Ascending aorta (tissue), 2 donors: ENCODE data around the gene APBB2. TPM values are rescaled to one million over a fixed set of nuclear protein-coding genes. Genes with fewer than 3 reads are reported as not detected.
"Not testable (repeated sequence)": the region's sequence is repeated elsewhere in the genome, so short reads cannot be mapped to it uniquely, and the experiment has no call there.

Source experiments
- DNase-seq, 2 donors: peaks; one replicate each; pipeline ENCODE4 v3.0.0-alpha.2; 2019; ENCODE audit warnings: low spot score in 2 of 2
- H3K27ac ChIP-seq, 2 donors: fragments of 200-600 bp; sonication (generic); one replicate each; pipeline ENCODE4 v1.5.1; 2016 to 2017; ENCODE audit warnings: mild to moderate bottlenecking in 1 of 2
- H3K27me3 ChIP-seq: fragments of 200-600 bp; sonication (generic); one replicate; pipeline ENCODE4 v1.5.1; 2017
- H3K36me3 ChIP-seq, 2 donors: fragments of 200-600 bp; sonication (generic); one replicate each; pipeline ENCODE4 v1.5.1; 2016
- H3K4me1 ChIP-seq, 2 donors: fragments of 200-600 bp; sonication (generic); one replicate each; pipeline ENCODE4 v1.5.1; 2016 to 2017; ENCODE audit warnings: mild to moderate bottlenecking in 1 of 2
- H3K4me3 ChIP-seq, 2 donors: fragments of 200-600 bp; sonication (generic); one replicate each; pipeline ENCODE4 v1.5.1; 2016 to 2017; ENCODE audit warnings: mild to moderate bottlenecking in 1 of 2
- H3K9me3 ChIP-seq, 2 donors: fragments of 200-600 bp; sonication (generic); one replicate each; pipeline ENCODE4 v1.5.1; 2016
- intact Hi-C: fragments of 100-400 bp; cut with DNase I; formaldehyde crosslinking; loops from one replicate; pipeline ENCODE4 v1.15.1; 2023
- total RNA-seq: library from RNA; depleted of rRNA; stranded (reverse); fragments of >200 nt; gene quantifications from one replicate; pipeline ENCODE4 v1.1.0, GENCODE V29; 2016
- TF ChIP-seq, protein P1 (sequence below), 3 experiments: fragments of 200-600 bp in 2 of 3; fragments of 450-650 bp in 1 of 3; sonication (generic) in 2 of 3; IDR thresholded peaks; one replicate each; pipeline ENCODE4 v1.5.1; 2016 to 2019; ENCODE audit warnings: antibody characterized with exemption in 3 of 3, mild to moderate bottlenecking in 1 of 3, moderate library complexity in 1 of 3

The APBB2 gene
- total RNA-seq, 1 donor from 2014 or later = 51.4 TPM

GRCh38 chr4:40931238-40931637 lies 283.1 kb downstream of the APBB2 start:
- H3K36me3 ChIP-seq = peaks cover 8 to 16% of the 10 kb centered on the region in 2 donors
- no peaks in the 10 kb centered on the region for H3K27me3 ChIP-seq
- no peak overlapping the region for H3K27ac ChIP-seq
- no peaks in the 10 kb centered on the region for H3K9me3 ChIP-seq
- peaks cover 0 to 2% of the 10 kb centered on the region in 2 donors for H3K4me1 ChIP-seq
- DNase-seq = no peak
- TF ChIP-seq, protein P1, sequence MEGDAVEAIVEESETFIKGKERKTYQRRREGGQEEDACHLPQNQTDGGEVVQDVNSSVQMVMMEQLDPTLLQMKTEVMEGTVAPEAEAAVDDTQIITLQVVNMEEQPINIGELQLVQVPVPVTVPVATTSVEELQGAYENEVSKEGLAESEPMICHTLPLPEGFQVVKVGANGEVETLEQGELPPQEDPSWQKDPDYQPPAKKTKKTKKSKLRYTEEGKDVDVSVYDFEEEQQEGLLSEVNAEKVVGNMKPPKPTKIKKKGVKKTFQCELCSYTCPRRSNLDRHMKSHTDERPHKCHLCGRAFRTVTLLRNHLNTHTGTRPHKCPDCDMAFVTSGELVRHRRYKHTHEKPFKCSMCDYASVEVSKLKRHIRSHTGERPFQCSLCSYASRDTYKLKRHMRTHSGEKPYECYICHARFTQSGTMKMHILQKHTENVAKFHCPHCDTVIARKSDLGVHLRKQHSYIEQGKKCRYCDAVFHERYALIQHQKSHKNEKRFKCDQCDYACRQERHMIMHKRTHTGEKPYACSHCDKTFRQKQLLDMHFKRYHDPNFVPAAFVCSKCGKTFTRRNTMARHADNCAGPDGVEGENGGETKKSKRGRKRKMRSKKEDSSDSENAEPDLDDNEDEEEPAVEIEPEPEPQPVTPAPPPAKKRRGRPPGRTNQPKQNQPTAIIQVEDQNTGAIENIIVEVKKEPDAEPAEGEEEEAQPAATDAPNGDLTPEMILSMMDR (IDR thresholded peaks at IDR 0.05) = no peak
- intact Hi-C loops = no loop called here
- H3K4me3 ChIP-seq = no peak overlapping the region

- intact Hi-C loops = loop anchor here (1.0 to 5.0 kb wide), 5 partner anchors 13 to 287 kb away; partner anchors contain the start of gene APBB2
- TF ChIP-seq, protein P1 (IDR thresholded peaks at IDR 0.05) = no peak
- no peaks in the 10 kb centered on the region for H3K36me3 ChIP-seq
Observed at GRCh38 chr4:40927074-40927473, 287.3 kb downstream of the APBB2 start.

DNA sequence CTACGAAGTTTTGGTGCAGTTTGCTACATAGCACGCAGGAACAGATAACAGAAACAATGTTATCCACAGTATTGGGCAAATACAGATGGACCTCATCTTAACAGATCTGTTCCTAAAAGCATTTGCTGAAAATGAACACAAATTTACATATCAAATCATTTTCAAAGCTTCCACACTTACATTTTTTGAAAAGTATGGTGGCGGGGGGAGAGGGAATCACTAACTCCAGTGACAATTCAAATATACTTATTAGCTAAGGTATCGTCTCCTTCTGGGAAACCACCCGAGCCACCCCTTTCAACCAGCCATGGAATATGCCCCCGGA lies 289.6 kb downstream of the APBB2 start:
- intact Hi-C loops = loop anchor here (1.0 to 5.0 kb wide), 4 partner anchors 16 to 218 kb away; no protein-coding TSS in a partner anchor
- no peak for DNase-seq
- Histone ChIP-seq H3K9me3 (no peaks in the 10 kb centered on the region), H3K27ac (peak overlapping the region; percentile 87), H3K27me3 (no peaks in the 10 kb centered on the region), H3K4me1 (peaks cover 7 to 15% of the 10 kb centered on the region in 2 donors), H3K36me3 (no peaks in the 10 kb centered on the region), H3K4me3 (no peak overlapping the region)
- TF ChIP-seq, protein P1 (IDR thresholded peaks at IDR 0.05) = no peak

More at GRCh38 chr4:40927074-40927473, 287.3 kb downstream of the APBB2 start:
- Histone ChIP-seq H3K27me3 (no peaks in the 10 kb centered on the region), H3K4me1 (peaks cover 7 to 15% of the 10 kb centered on the region in 2 donors), H3K27ac (no peak overlapping the region), H3K4me3 (no peak overlapping the region), H3K9me3 (no peaks in the 10 kb centered on the region)
- DNase-seq = no peak

DNA sequence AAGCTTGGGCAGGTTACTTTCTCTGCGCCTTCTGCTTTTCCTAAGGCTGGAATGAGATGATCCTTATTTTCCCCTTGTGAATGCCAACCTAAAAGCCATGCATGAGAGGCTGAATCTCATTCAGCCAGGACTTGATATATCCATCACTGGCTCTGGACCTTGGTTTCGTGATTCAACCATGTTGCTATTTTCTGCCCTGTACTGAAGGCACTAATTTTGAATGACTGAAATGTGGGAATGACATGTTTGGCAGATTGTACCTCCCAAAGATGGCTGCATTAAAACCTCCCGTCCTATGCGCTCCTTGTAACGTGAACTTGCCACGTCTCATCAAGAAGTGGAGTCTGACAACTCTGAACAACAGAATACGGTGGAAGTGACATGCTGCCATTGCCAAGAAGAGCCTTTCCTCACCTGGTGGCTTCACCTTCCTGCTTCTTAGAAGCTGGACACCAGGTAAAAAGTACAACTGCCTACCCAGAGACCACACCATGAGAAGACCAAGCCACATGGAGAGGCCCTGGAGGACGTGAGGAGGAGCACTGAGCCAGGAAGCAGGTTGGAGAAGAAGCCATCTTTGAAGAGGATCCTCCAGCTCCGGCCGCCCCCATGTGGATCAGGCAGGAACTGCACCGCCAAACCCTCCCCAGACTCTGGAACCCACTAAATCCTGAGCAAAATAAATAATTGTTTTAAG lies 290.1 kb downstream of the APBB2 start:
- H3K4me1 ChIP-seq = peaks cover 7 to 15% of the 10 kb centered on the region in 2 donors
- H3K9me3 ChIP-seq = no peaks in the 10 kb centered on the region
- TF ChIP-seq, protein P1 (IDR thresholded peaks at IDR 0.05) = peak; percentile 60 to 90 (median 80)
- peak overlapping the region in 1 of 2 donors; percentile 43 for H3K4me3 ChIP-seq
- peak overlapping the region; percentile 87 for H3K27ac ChIP-seq
- intact Hi-C loops = loop anchor here (1.0 to 2.0 kb wide), 2 partner anchors 16 to 33 kb away; no protein-coding TSS in a partner anchor
- H3K27me3 ChIP-seq = no peaks in the 10 kb centered on the region
- H3K36me3 ChIP-seq = no peaks in the 10 kb centered on the region
- DNase-seq = peak in 1 of 2 donors; percentile 83

DNA sequence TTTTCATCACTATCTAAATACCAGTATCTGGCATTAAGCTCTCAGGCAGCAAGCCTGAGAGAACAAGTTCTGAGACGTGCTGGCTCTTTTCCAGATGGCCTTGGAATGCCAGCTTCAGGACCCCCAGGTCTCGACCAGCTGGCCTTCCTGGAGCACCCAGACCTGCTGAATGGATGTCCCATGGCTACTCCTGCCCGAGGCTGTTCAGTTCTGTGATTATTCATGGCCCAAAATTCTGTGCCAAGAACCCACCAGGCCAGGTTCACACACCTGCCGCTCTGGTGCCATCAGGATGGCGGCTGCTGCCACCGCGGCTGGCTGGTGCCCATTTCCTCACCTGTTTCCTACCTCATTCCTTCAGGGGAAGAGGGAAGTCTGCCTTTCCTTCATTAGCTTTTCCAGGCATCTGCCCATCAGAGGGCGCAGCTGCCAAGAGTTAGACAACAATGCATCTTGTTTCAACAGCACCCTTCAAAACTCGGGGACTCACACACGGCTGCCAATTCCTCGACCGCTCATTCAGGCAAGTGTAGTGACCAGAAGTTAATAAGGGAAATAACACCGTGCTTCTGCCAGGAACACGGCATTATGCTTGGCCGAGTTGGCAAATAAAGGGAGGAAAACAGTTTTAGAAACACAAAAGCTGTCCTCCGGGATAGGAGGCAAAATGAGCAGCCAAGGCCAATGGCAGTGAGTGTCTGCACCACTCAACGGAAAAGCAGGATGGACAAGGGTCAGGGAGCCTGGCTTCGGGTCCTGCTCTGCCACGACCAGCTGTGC lies 290.8 kb downstream of the APBB2 start:
- H3K4me3 ChIP-seq = peak overlapping the region in 1 of 2 donors; percentile 43
- intact Hi-C loops = loop anchor here (1.0 to 2.0 kb wide), 2 partner anchors 15 to 33 kb away; no protein-coding TSS in a partner anchor

DNA sequence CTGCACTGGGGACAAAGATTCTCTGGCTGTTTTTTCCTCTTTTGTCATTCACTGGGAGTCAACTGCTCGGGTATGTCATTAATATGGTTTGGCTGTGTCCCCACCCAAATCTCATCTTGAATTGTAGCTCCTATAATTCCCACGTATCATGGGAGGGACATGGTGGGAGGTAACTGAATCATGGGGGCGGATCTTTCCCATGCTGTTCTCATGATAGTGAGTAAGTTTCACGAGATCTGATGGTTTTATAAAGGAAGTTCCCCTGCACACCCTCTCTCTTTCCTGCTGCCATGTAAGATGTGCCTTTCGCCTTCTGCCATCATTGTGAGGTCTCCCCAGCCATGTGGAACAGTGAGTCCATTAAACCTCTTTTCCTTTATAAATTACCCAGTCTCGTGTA lies 294.4 kb downstream of the APBB2 start:
- not testable (repeated sequence) for DNase-seq, H3K4me3 ChIP-seq, H3K27me3 ChIP-seq, H3K9me3 ChIP-seq, H3K36me3 ChIP-seq, H3K27ac ChIP-seq
- peaks cover 20 to 53% of the 10 kb centered on the region in 2 donors for H3K4me1 ChIP-seq
- intact Hi-C loops = loop anchor here (10.0 kb wide), 1 partner anchor 445 kb away; no protein-coding TSS in a partner anchor

More for the DNA sequence above, 290.8 kb downstream of the APBB2 start:
- TF ChIP-seq, protein P1 (IDR thresholded peaks at IDR 0.05) = no peak
- no peaks in the 10 kb centered on the region for H3K36me3 ChIP-seq
- H3K27me3 ChIP-seq = no peaks in the 10 kb centered on the region
- DNase-seq = peak in 1 of 2 donors; percentile 85
- no peaks in the 10 kb centered on the region for H3K9me3 ChIP-seq
- peaks cover 12 to 21% of the 10 kb centered on the region in 2 donors for H3K4me1 ChIP-seq
- peak overlapping the region; percentile 87 for H3K27ac ChIP-seq
